A549 (cell line): ENCODE results near the gene TAC3. TPM values are rescaled to one million over a fixed set of nuclear protein-coding genes. Genes with fewer than 3 reads are reported as not detected.
"Not testable (repeated sequence)": the region's sequence is repeated elsewhere in the genome, so short reads cannot be mapped to it uniquely, and the experiment has no call there.

Source experiments
- ATAC-seq, 2 experiments: fragments of 200-7000 bp in 1 of 2; fragments of >200 bp in 1 of 2; cut with Nextera tagmentation in 1 of 2; cut with Tn5 transposase in 1 of 2; 3 replicates each; pipeline versions ENCODE4 v1.8.0 to v1.9.1; 2018 to 2020; ENCODE audit warnings: mild to moderate bottlenecking in 1 of 2, moderate library complexity in 1 of 2
- CTCF ChIA-PET: fragments of 300-600 bp; sonication (Branson Sonifier 250); formaldehyde crosslinking; extraction: SDS; loops from one replicate; lab custom pipeline; 2021; ENCODE audit warnings: antibody characterized with exemption, inconsistent platforms; lab: Yijun Ruan, JAX
- POLR2A ChIA-PET: fragments of 350-600 bp; formaldehyde crosslinking; extraction: SDS; loops from one replicate; lab custom pipeline; 2021; ENCODE audit warnings: antibody characterized with exemption, inconsistent platforms; lab: Yijun Ruan, JAX
- DNase-seq, 2 experiments: peaks; one replicate each; pipeline versions ENCODE4 v3.0.0 to v3.0.0-alpha.2; 2011 to 2016; ENCODE audit warnings: low read depth in 1 of 2, low spot score in 1 of 2
- FAIRE-seq: peaks from 2 replicates; lab custom pipeline; 2011; peaks lifted over from hg19 to GRCh38; lab: Jason Lieb, UNC
- H3K27ac ChIP-seq, 2 experiments: fragments of >200 bp; sonication (Bioruptor Twin); formaldehyde crosslinking; 3 replicates each; pipeline ENCODE4 v1.5.1; 2016 to 2017
- H3K4me1 ChIP-seq: fragments of >200 bp; sonication (Bioruptor Twin); formaldehyde crosslinking; 3 replicates; pipeline ENCODE4 v1.6.1; 2016
- H3K4me2 ChIP-seq: fragments of >200 bp; sonication (Bioruptor Twin); formaldehyde crosslinking; 3 replicates; pipeline ENCODE4 v1.6.1; 2016
- H3K4me3 ChIP-seq: fragments of >200 bp; sonication (Bioruptor Twin); formaldehyde crosslinking; 3 replicates; pipeline ENCODE4 v1.5.1; 2016
- H3K9me3 ChIP-seq: fragments of >200 bp; sonication (Bioruptor Twin); formaldehyde crosslinking; 3 replicates; pipeline ENCODE4 v1.6.1; 2016
- ATOH8 ChIP-seq: fragments of 250-450 bp; sonication (Bioruptor Pico); IDR thresholded peaks from 2 replicates; pipeline ENCODE4 v1.5.0; 2020; ENCODE audit warnings: low read depth, mild to moderate bottlenecking, moderate library complexity
- BHLHE40 ChIP-seq: IDR thresholded peaks from 2 replicates; pipeline ENCODE4 v1.6.1; 2012; ENCODE audit warnings: low read depth, low read length, inconsistent platforms
- CBX2 ChIP-seq: fragments of 200-600 bp; sonication (generic); IDR thresholded peaks from 2 replicates; pipeline ENCODE4 v1.6.1; 2016; ENCODE audit warnings: low read depth, mild to moderate bottlenecking, borderline replicate concordance
- CEBPB ChIP-seq, 2 experiments: fragments of >200 bp in 1 of 2; sonication (Bioruptor Twin) in 1 of 2; formaldehyde crosslinking in 1 of 2; IDR thresholded peaks; 2 replicates each; pipeline ENCODE4 v1.6.1; 2012 to 2016
- CHD2 ChIP-seq: fragments of 150-350 bp; IDR thresholded peaks from 2 replicates; pipeline ENCODE4 v1.6.1; 2014; ENCODE audit warnings: low read length; ENCODE audit not compliant: partially characterized antibody
- CHD4 ChIP-seq: fragments of 200-600 bp; sonication (generic); IDR thresholded peaks from 2 replicates; pipeline ENCODE4 v1.6.1; 2016; ENCODE audit warnings: antibody characterized with exemption, mild to moderate bottlenecking, borderline replicate concordance
- EHF ChIP-seq: fragments of 250-450 bp; sonication (Bioruptor Pico); IDR thresholded peaks from 2 replicates; pipeline ENCODE4 v1.5.0; 2020; ENCODE audit warnings: mild to moderate bottlenecking
- EP300 ChIP-seq, 2 experiments: fragments of >200 bp; sonication (Bioruptor Twin); formaldehyde crosslinking; IDR thresholded peaks; 2 replicates in 1 of 2; 3 replicates in 1 of 2; pipeline ENCODE4 v1.6.1; 2016 to 2017
- ESRRA ChIP-seq: fragments of 150-350 bp; IDR thresholded peaks from 2 replicates; pipeline ENCODE4 v1.6.1; 2014; ENCODE audit warnings: mild to moderate bottlenecking, low read length, borderline replicate concordance
- FOSL2 ChIP-seq, 2 experiments: fragments of 450-650 bp in 1 of 2; fragments of >200 bp in 1 of 2; sonication (Bioruptor Twin) in 1 of 2; formaldehyde crosslinking; IDR thresholded peaks; 2 replicates each; pipeline versions ENCODE4 v1.5.0 to v1.6.1; 2016 to 2020; ENCODE audit warnings: mild to moderate bottlenecking in 1 of 2, moderate library complexity in 1 of 2
- GATA3 ChIP-seq: IDR thresholded peaks from 2 replicates; pipeline ENCODE4 v1.6.1; 2012; ENCODE audit warnings: borderline replicate concordance
- KDM1A ChIP-seq: fragments of 200-600 bp; sonication (generic); IDR thresholded peaks from 2 replicates; pipeline ENCODE4 v1.6.1; 2016; ENCODE audit warnings: low read depth, mild to moderate bottlenecking
- MAFK ChIP-seq: fragments of 450-650 bp; IDR thresholded peaks from 2 replicates; pipeline ENCODE4 v1.6.1; 2014; ENCODE audit not compliant: partially characterized antibody
- MAZ ChIP-seq: fragments of 150-350 bp; IDR thresholded peaks from 2 replicates; pipeline ENCODE4 v1.6.1; 2014; ENCODE audit warnings: antibody characterized with exemption, low read depth, low read length, borderline replicate concordance
- MYC ChIP-seq: IDR thresholded peaks from 2 replicates; pipeline ENCODE4 v1.6.1; 2012; ENCODE audit warnings: mild to moderate bottlenecking, inconsistent platforms, low read length, improper control_type of control experiment, borderline replicate concordance
- NPAS2 ChIP-seq: fragments of 250-450 bp; sonication (Bioruptor Pico); IDR thresholded peaks from 2 replicates; pipeline ENCODE4 v1.8.0; 2022; ENCODE audit warnings: mild to moderate bottlenecking, moderate library complexity, borderline replicate concordance
- NR3C1 ChIP-seq: fragments of >200 bp; sonication (Bioruptor Twin); formaldehyde crosslinking; IDR thresholded peaks from 3 replicates; pipeline ENCODE4 v1.6.1; 2017
- PHF8 ChIP-seq: fragments of 200-600 bp; sonication (generic); IDR thresholded peaks from 2 replicates; pipeline ENCODE4 v1.6.1; 2016; ENCODE audit warnings: low read depth, mild to moderate bottlenecking, antibody characterized with exemption, moderate library complexity, borderline replicate concordance
- POLR2A ChIP-seq: IDR thresholded peaks from 2 replicates; pipeline ENCODE4 v1.6.1; 2012; ENCODE audit warnings: mild to moderate bottlenecking, low read length
- RARB ChIP-seq: fragments of 250-450 bp; sonication (Bioruptor Pico); IDR thresholded peaks from 2 replicates; pipeline ENCODE4 v1.8.0; 2021; ENCODE audit warnings: mild to moderate bottlenecking, moderate library complexity
- REST ChIP-seq: fragments of 200-600 bp; sonication (generic); IDR thresholded peaks from 2 replicates; pipeline ENCODE4 v1.6.1; 2016; ENCODE audit warnings: antibody characterized with exemption, mild to moderate bottlenecking, moderate library complexity
- RFX5 ChIP-seq: fragments of 450-650 bp; IDR thresholded peaks from 2 replicates; pipeline ENCODE4 v1.7.1; 2014; ENCODE audit warnings: antibody characterized with exemption, mild to moderate bottlenecking, moderate library complexity
- RNF2 ChIP-seq: fragments of 200-600 bp; sonication (generic); IDR thresholded peaks from 2 replicates; pipeline ENCODE4 v1.6.1; 2016; ENCODE audit warnings: low read depth, mild to moderate bottlenecking, antibody characterized with exemption, moderate library complexity, borderline replicate concordance
- SMC3 ChIP-seq: fragments of >200 bp; sonication (Bioruptor Twin); formaldehyde crosslinking; IDR thresholded peaks from 3 replicates; pipeline ENCODE4 v1.6.1; 2018; ENCODE audit warnings: inconsistent platforms
- SREBF2 ChIP-seq: fragments of 450-650 bp; IDR thresholded peaks from 2 replicates; pipeline ENCODE4 v1.6.1; 2014; ENCODE audit warnings: mild to moderate bottlenecking, moderate library complexity
- TP53 ChIP-seq: fragments of 250-450 bp; sonication (Bioruptor Pico); IDR thresholded peaks from 2 replicates; pipeline ENCODE4 v1.5.0; 2021; ENCODE audit warnings: mild to moderate bottlenecking, moderate library complexity
- ZC3H11A ChIP-seq: fragments of 450-650 bp; IDR thresholded peaks from 2 replicates; pipeline ENCODE4 v1.6.1; 2014; ENCODE audit warnings: antibody characterized with exemption, mild to moderate bottlenecking
- ZFP36 ChIP-seq: fragments of 450-650 bp; IDR thresholded peaks from 2 replicates; pipeline ENCODE4 v1.6.1; 2014; ENCODE audit warnings: borderline replicate concordance; ENCODE audit not compliant: partially characterized antibody
- ZNF302 ChIP-seq: fragments of 250-450 bp; sonication (Bioruptor Pico); IDR thresholded peaks from 2 replicates; pipeline ENCODE4 v1.9.0; 2021; ENCODE audit warnings: inconsistent platforms, mild to moderate bottlenecking, moderate library complexity
- ZSCAN20 ChIP-seq: fragments of 250-450 bp; sonication (Bioruptor Pico); IDR thresholded peaks from 2 replicates; pipeline ENCODE4 v1.8.0; 2022; ENCODE audit warnings: mild to moderate bottlenecking, moderate library complexity
- WGBS: methylation state at CpG from one replicate; pipeline ENCODE4 v1.1.6; 2017; ENCODE audit errors: missing lambda C conversion rate; 5-methylcytosine and 5-hydroxymethylcytosine counted together
- polyA plus RNA-seq, 4 experiments: library from polyadenylated mRNA; depleted of rRNA in 3 of 4; stranded (reverse); fragments of >200 nt; fragmentation: RNase III in 1 of 4; extraction: RNeasy Plus Mini Kit Qiagen cat#74134 plus additional on column Dnase treatment in 1 of 4; gene quantifications; 2 replicates in 3 of 4; 3 replicates in 1 of 4; pipeline ENCODE4 v1.2.3, GENCODE V29; 2011 to 2017

TAC3 gene
- polyA plus RNA-seq, 2 of the 4 experiments (the other 2 are of a cell fraction): 0.16 TPM; not detected in 1

GRCh38 chr12:57025196-57025595, 8.9 kb upstream of the TAC3 start:
- no peak for DNase-seq
- no peak for ATAC-seq
- no peak overlapping the region for H3K4me2 ChIP-seq
- 29% methylated on average over 2 of the region's 2 CpGs for WGBS
- ChIA-PET CTCF (interaction anchor here (0.6 to 6.3 kb wide), 8 partner anchors 9 to 360 kb away, joined by 3 to 34 read pairs (median 4); partner anchors contain the start of genes TAC3 and ZBTB39), POLR2A (no interaction called here)
- TF ChIP-seq CHD2 (no peak), CEBPB (IDR thresholded peaks at IDR 0.05) (no peak), ATOH8 (CRISPR knock-in tag) (no peak), SREBF2 (no peak), MAZ (no peak), NPAS2 (no peak), EHF (CRISPR knock-in tag) (no peak), CHD4 (no peak), ZC3H11A (no peak), ZNF302 (no peak), TP53 (no peak), ZSCAN20 (no peak), RNF2 (no peak), RFX5 (no peak), GATA3 (no peak), FOSL2 (IDR thresholded peaks at IDR 0.05) (no peak), FOSL2 (CRISPR knock-in tag; IDR thresholded peaks at IDR 0.05) (no peak), EP300 (IDR thresholded peaks at IDR 0.05) (no peak), REST (no peak)
- H3K4me3 ChIP-seq: no peak overlapping the region
- H3K4me1 ChIP-seq: no peaks in the 10 kb centered on the region
- H3K27ac ChIP-seq: no peak overlapping the region
- no peaks in the 10 kb centered on the region for H3K9me3 ChIP-seq
- no peak for FAIRE-seq

GRCh38 chr12:57022324-57022723, 6.0 kb upstream of the TAC3 start:
- 91% methylated on average over 5 of the region's 5 CpGs for WGBS
- H3K27ac ChIP-seq, FAIRE-seq, H3K4me3 ChIP-seq, H3K4me1 ChIP-seq, ATAC-seq, POLR2A ChIA-PET, DNase-seq, H3K9me3 ChIP-seq, H3K4me2 ChIP-seq: not testable (repeated sequence)
- CTCF ChIA-PET: interaction anchor here (0.6 to 6.3 kb wide), 4 partner anchors 9 to 24 kb away, joined by 3 to 34 read pairs (median 4); partner anchors contain the start of gene ZBTB39

- H3K4me2 ChIP-seq: no peak overlapping the region
- ATAC-seq (no peak), DNase-seq (no peak), FAIRE-seq (no peak)
- ChIA-PET POLR2A (no interaction called here), CTCF (interaction anchor here (0.7 to 2.7 kb wide), 6 partner anchors 11 to 108 kb away, joined by 3 to 12 read pairs (median 4); partner anchors contain the start of gene LRP1)
- WGBS: 80% methylated on average over 9 of the region's 9 CpGs
- H3K27ac ChIP-seq: no peak overlapping the region
- H3K9me3 ChIP-seq: no peaks in the 10 kb centered on the region
- H3K4me3 ChIP-seq: no peak overlapping the region
- no peaks in the 10 kb centered on the region for H3K4me1 ChIP-seq
- TF ChIP-seq BHLHE40: no peak
- no peak for TF ChIP-seq RFX5
- no peak for TF ChIP-seq NR3C1
- TF ChIP-seq ZFP36: no peak
- TF ChIP-seq RARB (CRISPR knock-in tag): no peak
- no peak for TF ChIP-seq ESRRA
- TF ChIP-seq POLR2A: no peak
- no peak for TF ChIP-seq CBX2
- TF ChIP-seq KDM1A: no peak
- no peak for TF ChIP-seq SMC3
- TF ChIP-seq PHF8: no peak
- no peak for TF ChIP-seq EHF (CRISPR knock-in tag)
- no peak for TF ChIP-seq MAFK
- no peak for TF ChIP-seq CEBPB (IDR thresholded peaks at IDR 0.05)
- no peak for TF ChIP-seq RNF2
- no peak for TF ChIP-seq GATA3
- no peak for TF ChIP-seq MYC
Measured at GRCh38 chr12:57019983-57020719, 3.8 kb upstream of the TAC3 start.
